A549 treated with Mapracorat at 1 μM for 4 hours (cell line): ENCODE results near the gene OR2T29. TPM values are rescaled to one million over a fixed set of nuclear protein-coding genes. Genes with fewer than 3 reads are reported as not detected.

Experiments used
- total RNA-seq: library from RNA; stranded (reverse); fragments of 200-300 nt; extraction: Qiagen RNA extraction; gene quantifications from 5 replicates; pipeline ENCODE4 v1.2.3, GENCODE V29; 2022

Gene OR2T29
- total RNA-seq = not detected in 5 replicates

GRCh38 chr1:248562672-248563071 lies at the start of gene OR2T29:
OR2T29 (minus strand) TSS chr1:248562772; CDS start chr1:248559491, 3,281 bp downstream.

GRCh38 chr1:248597589-248597988 lies 35.0 kb upstream of the OR2T29 start, which contains the start of gene OR2T10:
OR2T10 (minus strand) TSS chr1:248597700; CDS start chr1:248593768, 3,932 bp downstream.

GRCh38 chr1:248574657-248575056 lies 12.1 kb upstream of the OR2T29 start, which contains the start of gene OR2T34:
OR2T34 (minus strand) TSS chr1:248574757; CDS start chr1:248574757, 0 bp downstream.

GRCh38 chr1:248507773-248508172 lies 54.8 kb downstream of the OR2T29 start, which contains the start of gene OR2G6:
OR2G6 (plus strand) TSS chr1:248508073; CDS start chr1:248521647, 13,574 bp downstream.

Other genes starting within 250 kb of the OR2T29 start
- not detected in 5 replicates for gene OR2M7, start 238.2 kb downstream of the OR2T29 start, total RNA-seq
- not detected in 5 replicates for gene OR14C36, start 214.0 kb downstream of the OR2T29 start, total RNA-seq
- gene OR2T4, start 201.1 kb downstream of the OR2T29 start, total RNA-seq = not detected in 5 replicates
- gene OR2T6, start 187.0 kb downstream of the OR2T29 start, total RNA-seq = not detected in 5 replicates
- not detected in 5 replicates for gene OR2T1, start 159.7 kb downstream of the OR2T29 start, total RNA-seq
- gene OR2T2, start 117.1 kb downstream of the OR2T29 start, total RNA-seq = not detected in 5 replicates
- not detected in 5 replicates for gene OR2T3, start 89.4 kb downstream of the OR2T29 start, total RNA-seq
- not detected in 5 replicates for gene OR2T5, start 74.2 kb downstream of the OR2T29 start, total RNA-seq
- not detected in 5 replicates for gene OR2G6, start 54.7 kb downstream of the OR2T29 start, total RNA-seq
- gene OR2T34, start 12.0 kb upstream of the OR2T29 start, total RNA-seq = not detected in 5 replicates
- not detected in 5 replicates for gene OR2T10, start 34.9 kb upstream of the OR2T29 start, total RNA-seq
- not detected in 5 replicates for gene OR2T11, start 72.3 kb upstream of the OR2T29 start, total RNA-seq
- gene OR2T35, start 82.5 kb upstream of the OR2T29 start, total RNA-seq = not detected in 5 replicates
- gene OR2T27, start 92.8 kb upstream of the OR2T29 start, total RNA-seq = not detected in 5 replicates
- gene OR14I1, start 140.0 kb upstream of the OR2T29 start, total RNA-seq = not detected in 5 replicates
- 0.13 to 0.19 TPM in 2 of 5 replicates, not detected in the others for gene LYPD8, start 193.0 kb upstream of the OR2T29 start, total RNA-seq